ENCODE data around the gene SUSD1.

SUSD1 gene

DNA sequence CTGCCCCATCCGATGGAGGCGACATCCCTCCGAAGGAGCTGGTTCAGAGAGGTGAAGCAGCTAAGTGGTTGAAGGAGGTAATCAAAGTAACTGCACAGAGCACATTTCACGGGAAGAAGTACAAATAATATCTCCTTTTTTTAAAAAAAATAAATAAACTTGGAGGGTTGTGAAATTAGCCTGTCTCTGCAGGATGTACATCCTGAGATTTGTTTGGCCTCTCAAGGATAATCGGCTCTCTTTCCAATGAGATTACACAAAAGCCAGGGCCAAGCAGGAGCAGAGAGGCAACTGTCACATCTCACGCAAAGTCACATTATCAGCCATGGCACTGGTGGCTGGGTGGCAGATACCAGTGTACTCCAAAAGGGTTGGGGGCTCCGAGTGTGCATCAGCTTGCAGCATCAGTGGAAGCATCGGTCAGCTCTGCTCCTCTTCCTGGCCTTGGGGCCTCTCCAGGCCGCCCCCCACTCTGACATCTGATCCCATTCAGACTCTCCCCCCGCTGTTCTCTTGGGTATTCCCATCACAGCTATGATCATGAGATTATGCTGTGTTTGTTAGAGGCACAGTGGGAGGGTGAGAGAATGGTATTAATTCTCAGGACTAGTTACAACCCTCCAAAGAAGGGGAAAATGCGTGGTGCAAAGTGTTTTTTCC, 168.6 kb downstream of the SUSD1 start:
- H3K4me3 ChIP-seq (ENCODE audit: control insufficient read depth, low read depth, low read length) = no peak overlapping the region
- TF ChIP-seq, protein P1, sequence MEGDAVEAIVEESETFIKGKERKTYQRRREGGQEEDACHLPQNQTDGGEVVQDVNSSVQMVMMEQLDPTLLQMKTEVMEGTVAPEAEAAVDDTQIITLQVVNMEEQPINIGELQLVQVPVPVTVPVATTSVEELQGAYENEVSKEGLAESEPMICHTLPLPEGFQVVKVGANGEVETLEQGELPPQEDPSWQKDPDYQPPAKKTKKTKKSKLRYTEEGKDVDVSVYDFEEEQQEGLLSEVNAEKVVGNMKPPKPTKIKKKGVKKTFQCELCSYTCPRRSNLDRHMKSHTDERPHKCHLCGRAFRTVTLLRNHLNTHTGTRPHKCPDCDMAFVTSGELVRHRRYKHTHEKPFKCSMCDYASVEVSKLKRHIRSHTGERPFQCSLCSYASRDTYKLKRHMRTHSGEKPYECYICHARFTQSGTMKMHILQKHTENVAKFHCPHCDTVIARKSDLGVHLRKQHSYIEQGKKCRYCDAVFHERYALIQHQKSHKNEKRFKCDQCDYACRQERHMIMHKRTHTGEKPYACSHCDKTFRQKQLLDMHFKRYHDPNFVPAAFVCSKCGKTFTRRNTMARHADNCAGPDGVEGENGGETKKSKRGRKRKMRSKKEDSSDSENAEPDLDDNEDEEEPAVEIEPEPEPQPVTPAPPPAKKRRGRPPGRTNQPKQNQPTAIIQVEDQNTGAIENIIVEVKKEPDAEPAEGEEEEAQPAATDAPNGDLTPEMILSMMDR (IDR thresholded peaks at IDR 0.05; ENCODE audit: control insufficient read depth, insufficient read depth, low read depth, low read length, missing control alignments) = no peak

GRCh38 chr9:112005939-112006338, 169.2 kb downstream of the SUSD1 start:
- DNase-seq (ENCODE audit: low read depth) = no peak
- TF ChIP-seq, protein P1 (IDR thresholded peaks at IDR 0.05; ENCODE audit: control insufficient read depth, insufficient read depth, low read depth, low read length, missing control alignments) = no peak

More for the DNA sequence above, 168.6 kb downstream of the SUSD1 start:
- no peak for DNase-seq (ENCODE audit: low read depth)

GRCh38 chr9:112003538-112003937, 171.6 kb downstream of the SUSD1 start:
- H3K4me3 ChIP-seq (ENCODE audit: control insufficient read depth, low read depth, low read length) = no peak overlapping the region
- TF ChIP-seq, protein P1 (IDR thresholded peaks at IDR 0.05; ENCODE audit: control insufficient read depth, insufficient read depth, low read depth, low read length, missing control alignments) = no peak
- no peak for DNase-seq (ENCODE audit: low read depth)

More at GRCh38 chr9:112005939-112006338, 169.2 kb downstream of the SUSD1 start:
- no peak overlapping the region for H3K4me3 ChIP-seq (ENCODE audit: control insufficient read depth, low read depth, low read length)

DNA sequence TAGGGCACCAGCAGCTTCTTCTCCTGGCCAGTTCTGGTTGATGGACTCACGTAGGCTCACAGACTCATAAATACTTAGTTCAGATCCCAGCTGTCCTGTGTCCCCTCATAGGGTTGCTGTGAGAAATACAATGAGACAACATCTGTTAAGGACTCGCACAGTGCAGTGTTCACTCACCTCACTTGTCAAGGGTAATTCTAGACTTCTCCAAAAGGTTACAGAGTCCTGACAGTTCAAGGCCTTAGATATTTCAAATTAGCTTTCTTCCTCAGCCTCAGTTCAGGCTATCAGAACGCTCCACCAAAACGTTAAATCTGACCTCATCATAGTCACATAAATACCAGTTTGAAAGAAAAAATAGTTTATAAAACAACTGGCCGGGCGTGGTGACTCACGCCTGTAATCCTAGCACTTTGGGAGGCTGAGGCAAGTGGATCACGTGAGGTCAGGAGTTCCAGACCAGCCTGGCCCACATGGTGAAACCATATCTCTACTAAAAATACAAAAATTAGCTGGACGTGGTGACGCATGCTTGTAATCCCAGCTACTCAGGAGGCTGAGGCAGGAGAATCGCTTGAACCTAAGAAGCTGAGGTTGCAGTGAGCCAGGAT, 172.1 kb downstream of the SUSD1 start:
- no peak overlapping the region for H3K4me3 ChIP-seq (ENCODE audit: control insufficient read depth, low read depth, low read length)
- TF ChIP-seq, protein P1 (IDR thresholded peaks at IDR 0.05; ENCODE audit: control insufficient read depth, insufficient read depth, low read depth, low read length, missing control alignments) = no peak
- no peak for DNase-seq (ENCODE audit: low read depth)

DNA sequence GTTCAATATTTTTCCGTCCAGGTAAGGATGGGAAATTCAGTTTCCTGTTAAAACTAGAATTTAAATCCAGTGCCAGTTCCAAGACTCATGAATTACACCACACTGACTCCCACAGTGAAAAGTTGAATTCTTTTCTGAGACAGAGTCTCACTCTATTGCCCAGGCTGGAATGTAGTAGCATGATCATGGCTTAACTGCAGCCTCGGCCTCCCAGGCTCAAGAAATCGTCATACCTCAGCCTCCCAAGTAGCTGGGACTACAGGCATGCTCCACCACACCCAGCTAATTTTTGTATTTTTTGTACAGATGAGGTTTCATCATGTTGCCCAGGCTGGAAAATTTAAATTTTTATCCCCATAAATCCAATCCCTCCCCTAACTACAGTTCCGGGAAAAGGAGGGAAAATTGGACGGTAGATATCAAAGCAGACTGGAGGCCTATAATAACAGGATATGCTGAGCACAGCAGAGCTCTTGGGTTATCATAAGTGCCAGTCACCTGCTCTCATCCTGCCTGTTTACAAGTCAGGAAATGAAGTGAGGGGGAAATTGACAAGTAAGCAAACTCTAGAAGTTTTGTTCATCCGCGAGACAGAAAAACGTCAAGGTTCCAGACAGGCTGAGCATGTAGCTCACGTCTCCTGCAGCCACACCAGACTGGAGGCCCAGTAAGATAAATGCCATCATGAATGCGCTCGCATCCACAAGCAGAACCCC, 172.8 kb downstream of the SUSD1 start:
- no peak overlapping the region for H3K4me3 ChIP-seq (ENCODE audit: control insufficient read depth, low read depth, low read length)
- no peak for DNase-seq (ENCODE audit: low read depth)
- TF ChIP-seq, protein P1 (IDR thresholded peaks at IDR 0.05; ENCODE audit: control insufficient read depth, insufficient read depth, low read depth, low read length, missing control alignments) = no peak

- no peak for DNase-seq (ENCODE audit: low read depth)
- TF ChIP-seq, protein P1 (IDR thresholded peaks at IDR 0.05; ENCODE audit: control insufficient read depth, insufficient read depth, low read depth, low read length, missing control alignments) = peak; percentile 21
- no peak overlapping the region for H3K4me3 ChIP-seq (ENCODE audit: control insufficient read depth, low read depth, low read length)
Observed at GRCh38 chr9:112000743-112001142, 174.4 kb downstream of the SUSD1 start.
